Gastroesophageal sphincter (tissue), 4 donors: ENCODE results near the gene EHMT1. TPM values are rescaled to one million over a fixed set of nuclear protein-coding genes. Genes with fewer than 3 reads are reported as not detected.
A peak's percentile ranks its signal among the peaks of the same experiment; 100 is the strongest.

Experiments used
- ATAC-seq: fragments of 150-250 bp; one replicate; pipeline ENCODE4 v1.9.1; 2016; ENCODE audit warnings: mild to moderate bottlenecking, moderate library complexity
- H3K27ac ChIP-seq, 4 donors: fragments of 200-600 bp; sonication (generic) in 3 of 4; 1 replicate in 3 of 4; 2 replicates in 1 of 4; pipeline ENCODE4 v1.5.1; 2016 to 2019
- H3K27me3 ChIP-seq: fragments of 200-600 bp; sonication (generic); one replicate; pipeline ENCODE4 v1.5.1; 2019
- H3K36me3 ChIP-seq, 2 donors: fragments of 200-600 bp; sonication (generic); one replicate each; pipeline ENCODE4 v1.5.1; 2019; ENCODE audit warnings: control low read depth in 1 of 2
- H3K4me1 ChIP-seq, 3 donors: fragments of 200-600 bp; sonication (generic); 1 replicate in 2 of 3; 2 replicates in 1 of 3; pipeline ENCODE4 v1.5.1; 2016 to 2019; ENCODE audit warnings: control low read depth in 2 of 3
- H3K4me3 ChIP-seq, 2 donors: fragments of 200-600 bp; sonication (generic); one replicate each; pipeline ENCODE4 v1.5.1; 2019; ENCODE audit warnings: mild to moderate bottlenecking in 1 of 2, moderate library complexity in 1 of 2
- H3K9me3 ChIP-seq, 3 donors: fragments of 200-600 bp; sonication (generic); one replicate each; pipeline ENCODE4 v1.5.1; 2017 to 2019; ENCODE audit warnings: control low read depth in 2 of 3
- CTCF ChIP-seq, 4 experiments: fragments of 200-600 bp in 2 of 4; fragments of 450-650 bp in 2 of 4; sonication (generic) in 1 of 4; IDR thresholded peaks; one replicate each; pipeline ENCODE4 v1.5.1; 2017 to 2019; ENCODE audit warnings: antibody characterized with exemption in 4 of 4, mild to moderate bottlenecking in 2 of 4, moderate library complexity in 2 of 4
- EP300 ChIP-seq: sonication (generic); formaldehyde crosslinking; IDR thresholded peaks from one replicate; pipeline ENCODE4 v1.6.1; 2017; ENCODE audit warnings: antibody characterized with exemption, mild to moderate bottlenecking
- POLR2A ChIP-seq, 2 donors: fragments of 450-650 bp; IDR thresholded peaks; one replicate each; pipeline ENCODE4 v1.6.1; 2017; ENCODE audit warnings: antibody characterized with exemption in 2 of 2, mild to moderate bottlenecking in 2 of 2, moderate library complexity in 1 of 2
- POLR2AphosphoS5 ChIP-seq: sonication (generic); formaldehyde crosslinking; IDR thresholded peaks from one replicate; pipeline ENCODE4 v1.6.1; 2017; ENCODE audit warnings: antibody characterized with exemption
- WGBS, 2 donors: methylation state at CpG; one replicate each; pipeline ENCODE4 v1.1.5; 2018; ENCODE audit warnings: low coverage in 1 of 2; 5-methylcytosine and 5-hydroxymethylcytosine counted together
- total RNA-seq, 4 donors: library from RNA; depleted of rRNA; stranded (reverse); fragments of >200 nt; gene quantifications; one replicate each; pipeline ENCODE4 v1.1.0, GENCODE V29; 2016

Gene EHMT1
- total RNA-seq, 4 donors from 2014 or later = 49.2 to 79.7 (median 64.7) TPM

GRCh38 chr9:137581361-137582285 lies 37.2 kb upstream of the EHMT1 start:
- WGBS, 2 donors = 87 to 92% methylated on average over 3 to 7 of the region's 22 CpGs
- peaks cover 0 to 38% (median 11%) of the 10 kb centered on the region in 3 donors for H3K4me1 ChIP-seq
- no peaks in the 10 kb centered on the region for H3K9me3 ChIP-seq
- no peaks in the 10 kb centered on the region for H3K27me3 ChIP-seq
- ATAC-seq = no peak
- H3K4me3 ChIP-seq = no peak overlapping the region
- H3K36me3 ChIP-seq = peaks cover 0 to 62% of the 10 kb centered on the region in 2 donors
- no peak for TF ChIP-seq POLR2AphosphoS5
- no peak overlapping the region for H3K27ac ChIP-seq

- no peaks in the 10 kb centered on the region for H3K9me3 ChIP-seq
- peaks cover 0 to 31% (median 8%) of the 10 kb centered on the region in 3 donors for H3K4me1 ChIP-seq
- TF ChIP-seq CTCF (IDR thresholded peaks at IDR 0.05) = peak in 1 of 4 experiments; percentile 21
- TF ChIP-seq POLR2AphosphoS5 = no peak
- H3K27ac ChIP-seq = no peak overlapping the region
- H3K27me3 ChIP-seq = no peaks in the 10 kb centered on the region
- peaks cover 0 to 69% of the 10 kb centered on the region in 2 donors for H3K36me3 ChIP-seq
- no peak for ATAC-seq
- no peak overlapping the region for H3K4me3 ChIP-seq
- 29 to 45% methylated on average over 4 to 5 of the region's 20 CpGs for WGBS, 2 donors
These were observed 36.4 kb upstream of the EHMT1 start for GRCh38 chr9:137582286-137582860.

GRCh38 chr9:137583347-137583746 lies 35.5 kb upstream of the EHMT1 start:
- peaks cover 0 to 79% of the 10 kb centered on the region in 2 donors for H3K36me3 ChIP-seq

GRCh38 chr9:137583957-137584356 lies 34.8 kb upstream of the EHMT1 start:
- H3K4me3 ChIP-seq = no peak overlapping the region
- no peaks in the 10 kb centered on the region for H3K27me3 ChIP-seq
- no peak overlapping the region for H3K27ac ChIP-seq
- no peak for TF ChIP-seq POLR2AphosphoS5
- no peak for TF ChIP-seq CTCF (IDR thresholded peaks at IDR 0.05)
- TF ChIP-seq EP300 = no peak
- TF ChIP-seq POLR2A (IDR thresholded peaks at IDR 0.05) = no peak
- no CpG with 5 or more reads among the region's 8 CpGs for WGBS, 2 donors
- H3K4me1 ChIP-seq = peaks cover 0 to 31% (median 0%) of the 10 kb centered on the region in 3 donors
- ATAC-seq = no peak
- no peaks in the 10 kb centered on the region for H3K9me3 ChIP-seq
- peaks cover 0 to 82% of the 10 kb centered on the region in 2 donors for H3K36me3 ChIP-seq

More at GRCh38 chr9:137583347-137583746, 35.5 kb upstream of the EHMT1 start:
- no peak for TF ChIP-seq EP300
- no peak for TF ChIP-seq CTCF (IDR thresholded peaks at IDR 0.05)
- no peak for TF ChIP-seq POLR2AphosphoS5
- no peak for TF ChIP-seq POLR2A (IDR thresholded peaks at IDR 0.05)
- H3K4me3 ChIP-seq = no peak overlapping the region
- peaks cover 0 to 26% (median 0%) of the 10 kb centered on the region in 3 donors for H3K4me1 ChIP-seq
- ATAC-seq = no peak
- H3K27me3 ChIP-seq = no peaks in the 10 kb centered on the region
- H3K9me3 ChIP-seq = no peaks in the 10 kb centered on the region
- 83% methylated on average over 6 of the region's 14 CpGs; no CpG with 5 or more reads in 1 of the 2 donors for WGBS, 2 donors
- no peak overlapping the region for H3K27ac ChIP-seq

GRCh38 chr9:137586854-137587253 lies 32.0 kb upstream of the EHMT1 start:
- Histone ChIP-seq H3K9me3 (no peaks in the 10 kb centered on the region), H3K4me1 (peaks cover 0 to 31% (median 6%) of the 10 kb centered on the region in 3 donors), H3K36me3 (peaks cover 0 to 68% of the 10 kb centered on the region in 2 donors), H3K4me3 (no peak overlapping the region), H3K27ac (no peak overlapping the region), H3K27me3 (no peaks in the 10 kb centered on the region)
- no peak for TF ChIP-seq EP300
- TF ChIP-seq POLR2AphosphoS5 = no peak
- no peak for TF ChIP-seq CTCF (IDR thresholded peaks at IDR 0.05)
- no peak for TF ChIP-seq POLR2A (IDR thresholded peaks at IDR 0.05)
- no peak for ATAC-seq
- 80 to 83% methylated on average over 1 to 6 of the region's 14 CpGs for WGBS, 2 donors
